OCI-LY7 (cell line): ENCODE results near the gene ZBTB20.

Source experiments
- CTCF ChIP-seq: fragments of 200-600 bp; sonication (generic); conservative IDR thresholded peaks from 2 replicates; pipeline ENCODE4 v1.5.1; 2014; ENCODE audit warnings: mild to moderate bottlenecking, antibody characterized with exemption, low read length, moderate library complexity, mixed read lengths
- EZH2phosphoT487 ChIP-seq: fragments of 200-600 bp; sonication (generic); IDR thresholded peaks from 2 replicates; pipeline ENCODE4 v1.6.1; 2018; ENCODE audit warnings: low read depth, borderline replicate concordance, mild to moderate bottlenecking, mixed run types, antibody characterized with exemption, low read length, moderate library complexity, mixed read lengths

- TF ChIP-seq CTCF: no peak
- no peak for TF ChIP-seq EZH2phosphoT487
Observed at GRCh38 chr3:114867835-114868503, 279.1 kb downstream of the ZBTB20 start.
